Spleen (tissue), 11 donors: ENCODE measurements around the gene KCNMB4. TPM values are rescaled to one million over a fixed set of nuclear protein-coding genes. Genes with fewer than 3 reads are reported as not detected.

Source experiments
- DNase-seq: peaks from one replicate; pipeline ENCODE4 v3.0.0-alpha.2; 2020
- H3K27ac ChIP-seq, 8 donors: fragments of 200-600 bp; sonication (generic) in 7 of 8; 1 replicate in 4 of 8; 2 replicates in 4 of 8; pipeline versions ENCODE4 v1.5.0 to v1.8.0; 2016 to 2021; ENCODE audit warnings: inconsistent platforms in 4 of 8, mild to moderate bottlenecking in 4 of 8, moderate library complexity in 1 of 8
- H3K27me3 ChIP-seq, 7 donors: fragments of 200-600 bp; sonication (generic) in 6 of 7; replicated peaks in 1 of 7; 1 replicate in 4 of 7; 2 replicates in 3 of 7; pipeline versions ENCODE4 v1.5.0 to v1.8.0; 2016 to 2021; ENCODE audit warnings: inconsistent platforms in 3 of 7, mild to moderate bottlenecking in 1 of 7
- H3K36me3 ChIP-seq, 6 donors: fragments of 200-600 bp; sonication (generic) in 5 of 6; 1 replicate in 4 of 6; 2 replicates in 2 of 6; pipeline versions ENCODE4 v1.5.0 to v1.8.0; 2016 to 2021; ENCODE audit warnings: inconsistent platforms in 2 of 6
- H3K4me1 ChIP-seq, 6 donors: fragments of 200-600 bp; sonication (generic) in 5 of 6; 1 replicate in 3 of 6; 2 replicates in 3 of 6; pipeline versions ENCODE4 v1.5.0 to v1.8.0; 2016 to 2021; ENCODE audit warnings: inconsistent platforms in 3 of 6
- H3K4me3 ChIP-seq, 8 donors: fragments of 200-600 bp; sonication (generic) in 7 of 8; 1 replicate in 4 of 8; 2 replicates in 4 of 8; pipeline versions ENCODE4 v1.5.0 to v1.8.0; 2016 to 2021; ENCODE audit warnings: inconsistent platforms in 4 of 8, mild to moderate bottlenecking in 4 of 8, moderate library complexity in 2 of 8
- H3K9me3 ChIP-seq, 8 donors: fragments of 200-600 bp; sonication (generic) in 7 of 8; 1 replicate in 4 of 8; 2 replicates in 4 of 8; pipeline versions ENCODE4 v1.5.0 to v1.8.0; 2016 to 2021; ENCODE audit warnings: inconsistent platforms in 4 of 8
- CTCF ChIP-seq, 11 experiments: fragments of 200-600 bp in 7 of 11; fragments of 450-650 bp in 4 of 11; sonication (generic) in 4 of 11; IDR thresholded peaks in 8 of 11; conservative IDR thresholded peaks in 3 of 11; 1 replicate in 7 of 11; 2 replicates in 4 of 11; pipeline versions ENCODE4 v1.4.0 to v1.8.0; 2016 to 2021; ENCODE audit warnings: antibody characterized with exemption in 11 of 11, inconsistent platforms in 4 of 11, mild to moderate bottlenecking in 1 of 11
- POLR2A ChIP-seq, 3 donors: fragments of 450-650 bp; IDR thresholded peaks; one replicate each; pipeline ENCODE4 v1.5.1; 2017; ENCODE audit warnings: antibody characterized with exemption in 3 of 3, mild to moderate bottlenecking in 1 of 3
- POLR2AphosphoS5 ChIP-seq, 3 donors: sonication (generic); formaldehyde crosslinking; IDR thresholded peaks; one replicate each; pipeline ENCODE4 v1.5.1; 2017; ENCODE audit warnings: antibody characterized with exemption in 3 of 3
- whole genome bisulfite sequencing, 5 donors: extraction: QIAGEN DNeasy Blood & Tissue Kit in 3 of 5; methylation state at CpG; one replicate each; pipeline versions ENCODE4 v1.1.5 to v1.1.7; 2013 to 2018; 5-methylcytosine and 5-hydroxymethylcytosine counted together
- intact Hi-C: fragments of 100-400 bp; cut with DNase I; formaldehyde crosslinking; loops from one replicate; pipeline ENCODE4 v1.15.0; 2023; ENCODE audit warnings: low total_unique reads
- polyA plus RNA-seq, 3 donors: library from polyadenylated mRNA; stranded (reverse); fragments of 200-250 nt; gene quantifications; one replicate each; pipeline ENCODE4 v1.2.1, GENCODE V29; 2013
- total RNA-seq, 7 donors: library from RNA; depleted of rRNA in 3 of 7; stranded (reverse); fragments of >200 nt in 3 of 7; fragmentation: NEBNext Ultra II Directional in 4 of 7; extraction: Animal tissue kit (Norgen Biotek cat#: 25700) in 4 of 7; gene quantifications; one replicate each; pipeline versions ENCODE4 v1.1.0 to v1.2.1, GENCODE V29; 2016 to 2021
- donor health status: healthy with polysubstance abuse.
- donor health status: DM: no; HTN: no; CAD: no; lungs with moderate emphysema.
- donor health status: DM: no; HTN: no; CAD: no.
- donor health status: Bipolar disorder and iron deficiency.
- donor health status: healthy.
- donor health status: DM: no; HTN: no; CAD: no.
- donor health status: DM: yes; HTN: yes; CAD: no.

The KCNMB4 gene
- total and polyA plus RNA-seq, 10 donors: 1.1 to 6.3 (median 2.4) TPM

GRCh38 chr12:70400124-70400523, 34.0 kb downstream of the KCNMB4 start:
- no peak for DNase-seq
- TF ChIP-seq POLR2A (IDR thresholded peaks at IDR 0.05): no peak
- no peak for TF ChIP-seq POLR2AphosphoS5 (IDR thresholded peaks at IDR 0.05)
- TF ChIP-seq CTCF (IDR thresholded peaks at IDR 0.05 in 8 of 11, conservative IDR thresholded peaks at IDR 0.05 in 3 of 11): no peak
- Histone ChIP-seq H3K4me3 (no peak overlapping the region), H3K4me1 (no peaks in the 10 kb centered on the region), H3K27ac (no peak overlapping the region), H3K27me3 (no peaks in the 10 kb centered on the region), H3K36me3 (peaks cover 0 to 12% (median 0%) of the 10 kb centered on the region in 6 donors), H3K9me3 (no peaks in the 10 kb centered on the region)
- intact Hi-C loops: no loop called here
- 65 to 98% (median 96%) methylated on average over 3 of the region's 3 CpGs for WGBS, 5 donors

GRCh38 chr12:70402597-70402996, 36.5 kb downstream of the KCNMB4 start:
- H3K4me3 ChIP-seq: no peak overlapping the region
- H3K4me1 ChIP-seq: no peaks in the 10 kb centered on the region
- DNase-seq: no peak
- 83 to 95% (median 92%) methylated on average over 1 of the region's 1 CpG for WGBS, 5 donors
- H3K9me3 ChIP-seq: no peaks in the 10 kb centered on the region
- H3K27ac ChIP-seq: no peak overlapping the region
- H3K27me3 ChIP-seq: no peaks in the 10 kb centered on the region
- intact Hi-C loops: no loop called here
- peaks cover 0 to 12% (median 0%) of the 10 kb centered on the region in 6 donors for H3K36me3 ChIP-seq
- TF ChIP-seq POLR2AphosphoS5 (IDR thresholded peaks at IDR 0.05): no peak
- no peak for TF ChIP-seq CTCF (IDR thresholded peaks at IDR 0.05 in 8 of 11, conservative IDR thresholded peaks at IDR 0.05 in 3 of 11)
- TF ChIP-seq POLR2A (IDR thresholded peaks at IDR 0.05): no peak

GRCh38 chr12:70403826-70404225, 37.7 kb downstream of the KCNMB4 start:
- TF ChIP-seq POLR2A (IDR thresholded peaks at IDR 0.05) (no peak), CTCF (IDR thresholded peaks at IDR 0.05 in 8 of 11, conservative IDR thresholded peaks at IDR 0.05 in 3 of 11) (no peak), POLR2AphosphoS5 (IDR thresholded peaks at IDR 0.05) (no peak)
- intact Hi-C loops: no loop called here
- Histone ChIP-seq H3K27me3 (no peaks in the 10 kb centered on the region), H3K4me3 (no peak overlapping the region), H3K36me3 (peaks cover 0 to 12% (median 0%) of the 10 kb centered on the region in 6 donors), H3K9me3 (no peaks in the 10 kb centered on the region), H3K4me1 (no peaks in the 10 kb centered on the region), H3K27ac (no peak overlapping the region)
- no peak for DNase-seq

- Histone ChIP-seq H3K4me1 (no peaks in the 10 kb centered on the region), H3K4me3 (no peak overlapping the region), H3K27ac (no peak overlapping the region), H3K27me3 (no peaks in the 10 kb centered on the region), H3K9me3 (no peaks in the 10 kb centered on the region), H3K36me3 (no peaks in the 10 kb centered on the region)
- WGBS, 5 donors: 89 to 94% (median 91%) methylated on average over 16 of the region's 16 CpGs
- DNase-seq: no peak
- intact Hi-C loops: no loop called here
- TF ChIP-seq CTCF (IDR thresholded peaks at IDR 0.05 in 8 of 11, conservative IDR thresholded peaks at IDR 0.05 in 3 of 11) (no peak), POLR2A (IDR thresholded peaks at IDR 0.05) (no peak), POLR2AphosphoS5 (IDR thresholded peaks at IDR 0.05) (no peak)
Observed at GRCh38 chr12:70408004-70408790, 42.1 kb downstream of the KCNMB4 start.
